ENCODE data around the gene RAG1.
"Not testable (repeated sequence)": the region's sequence is repeated elsewhere in the genome, so short reads cannot be mapped to it uniquely, and the experiment has no call there.

The RAG1 gene

GRCh38 chr11:36567694-36568093 lies at the start of gene RAG1:
Gene RAG1, plus strand, starts transcription at chr11:36568007. Its CDS starts 5,298 bp downstream, at chr11:36573305.
- DNase-seq = no peak

- no peak for DNase-seq
Measured at GRCh38 chr11:36530840-36531239, 37.0 kb upstream of the RAG1 start.

DNA sequence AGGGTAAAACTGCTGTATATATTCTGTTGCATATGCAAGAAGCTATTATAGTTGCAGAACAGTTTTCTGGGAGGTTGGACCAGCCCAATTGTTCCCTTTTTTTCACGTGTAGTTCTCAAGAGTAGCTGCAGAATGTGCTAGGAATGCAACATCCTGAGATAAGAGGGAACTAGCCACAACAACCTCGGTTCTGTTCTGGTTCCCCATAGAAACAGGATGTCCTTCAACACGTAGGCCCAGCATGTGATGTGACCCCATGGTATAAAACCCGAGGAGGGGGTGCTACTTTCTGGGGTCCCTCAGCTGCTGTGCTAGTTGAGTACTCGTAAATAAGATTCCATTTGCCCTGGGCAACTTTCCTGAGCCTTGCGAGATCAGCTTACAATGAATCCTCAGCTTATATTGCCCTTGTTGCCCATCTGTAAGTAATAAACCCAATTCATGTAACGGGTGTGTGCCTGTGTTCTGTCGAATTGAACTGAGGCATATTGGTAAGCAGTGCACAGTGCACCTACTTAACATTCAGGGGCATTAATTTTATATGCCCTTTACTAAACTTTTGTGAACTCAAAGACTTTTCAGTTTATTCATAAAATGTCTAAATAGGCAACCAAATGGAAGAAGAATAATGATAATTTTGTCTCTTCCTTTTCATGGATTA lies 34.7 kb upstream of the RAG1 start:
- no peak for DNase-seq

GRCh38 chr11:36534276-36534840 lies 33.4 kb upstream of the RAG1 start:
- DNase-seq = no peak

GRCh38 chr11:36540998-36541397 lies 26.8 kb upstream of the RAG1 start:
- no peak for DNase-seq

DNA sequence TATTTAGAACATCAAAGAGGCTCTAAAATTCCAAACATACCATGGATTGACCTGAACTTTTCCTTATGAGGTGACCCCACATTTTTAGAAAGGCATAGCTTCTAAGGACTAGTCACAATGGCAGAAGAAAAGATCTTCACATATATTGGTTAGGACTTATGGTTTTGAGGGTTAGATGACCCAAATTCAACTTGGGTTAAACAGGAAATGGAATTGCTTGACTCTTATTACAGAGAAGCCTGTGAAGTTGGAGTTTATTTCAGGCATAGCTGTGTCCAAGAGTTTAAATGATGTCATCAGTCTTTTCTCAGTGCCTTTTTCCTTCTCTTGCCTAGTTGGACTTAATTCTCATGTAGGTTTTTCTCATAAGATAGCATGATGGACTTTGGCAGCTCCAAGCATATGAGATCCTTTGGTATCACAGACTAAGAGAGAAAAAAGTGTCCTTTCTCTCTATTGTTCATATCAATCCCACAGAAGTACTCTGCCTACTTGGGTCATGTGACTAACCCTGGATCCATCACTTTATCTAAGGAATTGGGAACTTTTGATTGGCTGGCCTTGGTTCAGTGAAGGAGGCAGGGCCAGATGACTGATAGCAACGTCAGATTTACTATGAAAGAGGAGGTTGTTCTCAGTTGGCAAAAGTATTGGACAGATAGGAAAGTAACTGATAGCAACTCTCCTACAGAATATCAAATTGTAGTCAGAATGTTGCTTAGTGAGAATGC lies 17.3 kb upstream of the RAG1 start:
- DNase-seq = no peak

DNA sequence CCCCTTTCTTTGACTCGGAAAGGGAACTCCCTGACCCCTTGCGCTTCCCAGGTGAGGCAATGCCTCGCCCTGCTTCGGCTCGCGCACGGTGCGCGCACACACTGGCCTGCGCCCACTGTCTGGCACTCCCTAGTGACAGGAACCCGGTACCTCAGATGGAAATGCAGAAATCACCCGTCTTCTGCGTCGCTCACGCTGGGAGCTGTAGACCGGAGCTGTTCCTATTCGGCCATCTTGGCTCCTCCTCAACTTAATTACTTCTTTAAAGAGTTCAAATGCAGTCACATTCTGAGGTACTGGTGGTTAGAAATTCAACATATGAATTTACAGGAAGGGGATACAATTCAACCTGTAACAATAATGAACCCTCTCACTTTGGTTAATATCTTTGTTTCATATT lies 10.4 kb upstream of the RAG1 start:
- DNase-seq = not testable (repeated sequence)

DNA sequence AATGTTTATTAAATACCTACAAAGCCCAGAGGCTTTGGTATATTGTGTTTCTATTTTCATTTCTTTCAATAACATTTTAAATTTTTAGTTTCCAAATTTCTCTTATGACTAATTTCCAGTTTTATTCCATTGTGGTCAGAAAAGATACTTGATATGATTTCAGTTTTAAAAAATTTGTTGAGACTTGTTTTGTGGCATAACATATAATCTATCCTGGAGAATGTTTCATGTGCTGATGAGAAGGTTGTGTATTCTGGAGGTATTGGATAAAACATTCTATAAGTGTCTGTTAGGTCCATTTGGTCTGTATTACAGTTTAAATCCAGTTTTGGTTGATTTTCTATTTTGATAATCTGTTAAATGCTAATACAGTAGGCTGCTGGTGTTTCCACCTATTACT lies 9.8 kb upstream of the RAG1 start:
- DNase-seq = no peak

- no peak for DNase-seq
Measured at GRCh38 chr11:36558571-36559413, 9.0 kb upstream of the RAG1 start.

- DNase-seq = peak in 1 of 2 experiments; percentile 31
Measured at GRCh38 chr11:36564376-36565030, 3.3 kb upstream of the RAG1 start.

GRCh38 chr11:36565031-36565610 lies 2.7 kb upstream of the RAG1 start:
- no peak for DNase-seq

DNA sequence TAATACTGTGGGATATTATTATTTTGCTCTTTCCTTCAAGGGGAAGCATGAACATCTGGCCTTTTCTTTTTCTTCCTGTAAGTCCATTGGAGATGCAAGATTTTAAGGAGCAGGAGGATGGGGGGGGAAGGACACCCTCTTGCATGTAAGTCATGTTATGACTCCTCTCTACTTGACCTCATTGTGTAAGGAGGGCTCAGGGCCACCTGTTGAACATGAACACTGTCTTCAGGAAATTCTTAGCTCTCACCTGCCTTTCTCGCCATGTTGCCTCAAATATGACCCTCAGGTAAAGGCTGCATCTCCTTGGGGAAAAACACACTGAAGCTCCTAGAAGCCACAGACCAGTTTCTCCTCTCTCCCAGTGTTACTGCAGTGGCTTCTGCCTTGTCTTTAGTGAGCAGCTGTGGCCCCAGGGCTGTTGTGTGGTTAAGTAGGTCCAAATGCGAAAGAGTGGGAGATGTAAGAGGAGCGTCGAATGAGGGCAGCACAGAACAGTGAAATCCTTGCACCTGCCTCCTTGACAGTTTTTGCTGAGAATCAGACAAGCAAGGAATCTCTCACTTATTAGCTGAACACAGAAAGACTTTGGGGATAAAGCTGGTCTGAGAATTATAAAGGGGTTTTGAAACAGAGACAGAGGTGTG lies 1.3 kb upstream of the RAG1 start:
- DNase-seq = no peak

DNA sequence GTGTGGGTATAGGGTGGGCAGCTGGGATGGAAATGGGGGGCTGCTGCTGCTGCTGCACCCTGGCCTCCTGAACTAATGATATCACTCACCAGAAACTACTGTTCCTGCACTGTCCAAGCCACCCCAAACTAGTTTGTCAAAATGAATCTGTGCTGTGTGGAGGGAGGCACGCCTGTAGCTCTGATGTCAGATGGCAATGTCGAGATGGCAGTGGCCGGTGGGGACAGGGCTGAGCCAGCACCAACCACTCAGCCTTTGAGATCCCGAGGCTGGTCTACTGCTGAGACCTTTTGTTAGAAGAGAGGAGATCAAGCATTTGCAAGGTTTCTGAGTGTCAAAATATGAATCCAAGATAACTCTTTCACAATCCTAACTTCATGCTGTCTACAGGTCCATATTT lies 1.3 kb downstream of the RAG1 start:
- no peak for DNase-seq

DNA sequence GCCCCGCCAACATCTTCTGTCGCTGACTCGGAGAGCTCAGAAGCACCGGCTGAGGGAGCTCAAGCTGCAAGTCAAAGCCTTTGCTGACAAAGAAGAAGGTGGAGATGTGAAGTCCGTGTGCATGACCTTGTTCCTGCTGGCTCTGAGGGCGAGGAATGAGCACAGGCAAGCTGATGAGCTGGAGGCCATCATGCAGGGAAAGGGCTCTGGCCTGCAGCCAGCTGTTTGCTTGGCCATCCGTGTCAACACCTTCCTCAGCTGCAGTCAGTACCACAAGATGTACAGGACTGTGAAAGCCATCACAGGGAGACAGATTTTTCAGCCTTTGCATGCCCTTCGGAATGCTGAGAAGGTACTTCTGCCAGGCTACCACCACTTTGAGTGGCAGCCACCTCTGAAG lies 6.7 kb downstream of the RAG1 start:
- no peak for DNase-seq

DNA sequence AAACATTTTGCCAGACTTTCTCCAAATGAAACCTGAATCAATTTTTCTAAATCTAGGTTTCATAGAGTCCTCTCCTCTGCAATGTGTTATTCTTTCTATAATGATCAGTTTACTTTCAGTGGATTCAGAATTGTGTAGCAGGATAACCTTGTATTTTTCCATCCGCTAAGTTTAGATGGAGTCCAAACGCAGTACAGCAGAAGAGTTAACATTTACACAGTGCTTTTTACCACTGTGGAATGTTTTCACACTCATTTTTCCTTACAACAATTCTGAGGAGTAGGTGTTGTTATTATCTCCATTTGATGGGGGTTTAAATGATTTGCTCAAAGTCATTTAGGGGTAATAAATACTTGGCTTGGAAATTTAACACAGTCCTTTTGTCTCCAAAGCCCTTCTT lies 9.6 kb downstream of the RAG1 start:
- no peak for DNase-seq

DNA sequence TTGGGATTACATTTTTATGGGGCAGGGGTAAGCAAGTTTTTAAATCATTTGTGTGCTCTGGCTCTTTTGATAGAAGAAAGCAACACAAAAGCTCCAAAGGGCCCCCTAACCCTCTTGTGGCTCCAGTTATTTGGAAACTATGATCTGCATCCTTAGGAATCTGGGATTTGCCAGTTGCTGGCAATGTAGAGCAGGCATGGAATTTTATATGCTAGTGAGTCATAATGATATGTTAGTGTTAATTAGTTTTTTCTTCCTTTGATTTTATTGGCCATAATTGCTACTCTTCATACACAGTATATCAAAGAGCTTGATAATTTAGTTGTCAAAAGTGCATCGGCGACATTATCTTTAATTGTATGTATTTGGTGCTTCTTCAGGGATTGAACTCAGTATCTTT lies 10.1 kb downstream of the RAG1 start:
- DNase-seq = no peak

DNA sequence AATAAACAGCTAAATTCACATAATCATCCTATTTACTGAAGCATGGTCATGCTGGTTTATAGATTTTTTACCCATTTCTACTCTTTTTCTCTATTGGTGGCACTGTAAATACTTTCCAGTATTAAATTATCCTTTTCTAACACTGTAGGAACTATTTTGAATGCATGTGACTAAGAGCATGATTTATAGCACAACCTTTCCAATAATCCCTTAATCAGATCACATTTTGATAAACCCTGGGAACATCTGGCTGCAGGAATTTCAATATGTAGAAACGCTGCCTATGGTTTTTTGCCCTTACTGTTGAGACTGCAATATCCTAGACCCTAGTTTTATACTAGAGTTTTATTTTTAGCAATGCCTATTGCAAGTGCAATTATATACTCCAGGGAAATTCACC lies 10.7 kb downstream of the RAG1 start:
- DNase-seq = no peak

GRCh38 chr11:36581536-36581935 lies 13.7 kb downstream of the RAG1 start:
- no peak for DNase-seq

DNA sequence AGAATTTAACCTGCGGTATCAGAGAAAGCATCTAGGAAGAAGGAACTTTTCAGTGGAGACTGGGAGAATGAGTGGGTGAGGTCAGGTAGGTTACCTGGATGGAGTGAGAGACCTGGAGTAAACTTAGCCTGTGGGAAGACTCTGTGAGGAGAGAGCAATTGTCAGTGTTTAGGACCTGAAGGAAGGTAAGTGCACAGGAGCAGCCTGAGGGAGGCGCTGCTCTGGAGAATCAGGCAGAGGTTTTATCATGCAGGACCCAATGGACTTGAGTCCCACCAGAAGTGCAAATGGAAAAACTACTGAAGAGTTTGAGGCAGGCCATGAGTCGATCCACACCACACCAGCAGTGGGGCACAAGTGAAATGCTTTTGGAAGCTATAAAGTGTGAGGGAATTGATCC lies 15.9 kb downstream of the RAG1 start:
- no peak for DNase-seq

- no peak for DNase-seq
Measured at GRCh38 chr11:36586543-36586942, 18.7 kb downstream of the RAG1 start.

GRCh38 chr11:36588099-36588498 lies 20.3 kb downstream of the RAG1 start:
- no peak for DNase-seq

GRCh38 chr11:36590513-36590912 lies 22.7 kb downstream of the RAG1 start:
- no peak for DNase-seq

All from cerebellar nuclear complex (tissue), 1 donor.